Measurements from ENCODE around the gene AP2M1.

DNA sequence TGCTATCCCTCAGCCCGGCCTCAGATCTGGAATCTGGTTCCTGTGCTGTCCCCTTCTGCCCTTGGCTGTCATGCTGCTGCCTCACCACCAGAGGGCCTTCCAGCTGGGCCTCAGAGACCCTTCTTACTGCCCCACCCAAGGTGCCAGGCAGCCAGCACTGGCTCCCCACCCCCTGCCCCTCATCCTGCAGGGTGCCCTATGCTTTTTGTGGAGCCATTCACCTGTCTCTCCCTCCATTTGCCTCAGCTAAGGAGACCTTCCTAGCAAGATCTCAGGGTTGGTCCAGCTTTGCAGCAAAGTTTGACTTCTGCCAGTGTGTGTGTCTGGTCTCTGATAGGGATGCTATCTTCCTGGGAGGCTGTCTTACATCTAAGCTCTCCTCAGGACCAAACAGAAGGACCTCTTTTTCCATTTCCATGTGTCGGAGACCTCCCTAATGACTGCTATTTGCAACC lies 52.9 kb downstream of the AP2M1 start:
- TF ChIP-seq POLR2A (IDR thresholded peaks at IDR 0.05; ENCODE audit: low read depth, low read length), result no peak
- no peak for TF ChIP-seq CREB1 (IDR thresholded peaks at IDR 0.05; ENCODE audit: low read depth)
- no peak for TF ChIP-seq CEBPB (IDR thresholded peaks at IDR 0.05; ENCODE audit: borderline replicate concordance in 1 of 2, low read depth in 2 of 2, low read length in 2 of 2)
- no peak for TF ChIP-seq NR2C2 (IDR thresholded peaks at IDR 0.05; ENCODE audit: borderline replicate concordance, control insufficient read depth, insufficient read length, low read depth)
- TF ChIP-seq SMAD1 (IDR thresholded peaks at IDR 0.05; ENCODE audit: low read depth, partially characterized antibody), result no peak
- TF ChIP-seq, protein P1, sequence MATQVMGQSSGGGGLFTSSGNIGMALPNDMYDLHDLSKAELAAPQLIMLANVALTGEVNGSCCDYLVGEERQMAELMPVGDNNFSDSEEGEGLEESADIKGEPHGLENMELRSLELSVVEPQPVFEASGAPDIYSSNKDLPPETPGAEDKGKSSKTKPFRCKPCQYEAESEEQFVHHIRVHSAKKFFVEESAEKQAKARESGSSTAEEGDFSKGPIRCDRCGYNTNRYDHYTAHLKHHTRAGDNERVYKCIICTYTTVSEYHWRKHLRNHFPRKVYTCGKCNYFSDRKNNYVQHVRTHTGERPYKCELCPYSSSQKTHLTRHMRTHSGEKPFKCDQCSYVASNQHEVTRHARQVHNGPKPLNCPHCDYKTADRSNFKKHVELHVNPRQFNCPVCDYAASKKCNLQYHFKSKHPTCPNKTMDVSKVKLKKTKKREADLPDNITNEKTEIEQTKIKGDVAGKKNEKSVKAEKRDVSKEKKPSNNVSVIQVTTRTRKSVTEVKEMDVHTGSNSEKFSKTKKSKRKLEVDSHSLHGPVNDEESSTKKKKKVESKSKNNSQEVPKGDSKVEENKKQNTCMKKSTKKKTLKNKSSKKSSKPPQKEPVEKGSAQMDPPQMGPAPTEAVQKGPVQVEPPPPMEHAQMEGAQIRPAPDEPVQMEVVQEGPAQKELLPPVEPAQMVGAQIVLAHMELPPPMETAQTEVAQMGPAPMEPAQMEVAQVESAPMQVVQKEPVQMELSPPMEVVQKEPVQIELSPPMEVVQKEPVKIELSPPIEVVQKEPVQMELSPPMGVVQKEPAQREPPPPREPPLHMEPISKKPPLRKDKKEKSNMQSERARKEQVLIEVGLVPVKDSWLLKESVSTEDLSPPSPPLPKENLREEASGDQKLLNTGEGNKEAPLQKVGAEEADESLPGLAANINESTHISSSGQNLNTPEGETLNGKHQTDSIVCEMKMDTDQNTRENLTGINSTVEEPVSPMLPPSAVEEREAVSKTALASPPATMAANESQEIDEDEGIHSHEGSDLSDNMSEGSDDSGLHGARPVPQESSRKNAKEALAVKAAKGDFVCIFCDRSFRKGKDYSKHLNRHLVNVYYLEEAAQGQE (IDR thresholded peaks at IDR 0.05; ENCODE audit: low read depth, low read length), result no peak
- TF ChIP-seq, protein P2, sequence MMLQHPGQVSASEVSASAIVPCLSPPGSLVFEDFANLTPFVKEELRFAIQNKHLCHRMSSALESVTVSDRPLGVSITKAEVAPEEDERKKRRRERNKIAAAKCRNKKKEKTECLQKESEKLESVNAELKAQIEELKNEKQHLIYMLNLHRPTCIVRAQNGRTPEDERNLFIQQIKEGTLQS (IDR thresholded peaks at IDR 0.05; ENCODE audit: borderline replicate concordance, extremely low read depth, low read depth, low read length), result no peak
- TF ChIP-seq ZZZ3 (IDR thresholded peaks at IDR 0.05; ENCODE audit: control insufficient read depth, insufficient read length, low read depth), result no peak
- no peak for TF ChIP-seq ZNF274 (IDR thresholded peaks at IDR 0.05; ENCODE audit: insufficient read depth, insufficient read length)
- TF ChIP-seq GABPA (IDR thresholded peaks at IDR 0.05; ENCODE audit: low read depth), result no peak
- TF ChIP-seq, protein P3, sequence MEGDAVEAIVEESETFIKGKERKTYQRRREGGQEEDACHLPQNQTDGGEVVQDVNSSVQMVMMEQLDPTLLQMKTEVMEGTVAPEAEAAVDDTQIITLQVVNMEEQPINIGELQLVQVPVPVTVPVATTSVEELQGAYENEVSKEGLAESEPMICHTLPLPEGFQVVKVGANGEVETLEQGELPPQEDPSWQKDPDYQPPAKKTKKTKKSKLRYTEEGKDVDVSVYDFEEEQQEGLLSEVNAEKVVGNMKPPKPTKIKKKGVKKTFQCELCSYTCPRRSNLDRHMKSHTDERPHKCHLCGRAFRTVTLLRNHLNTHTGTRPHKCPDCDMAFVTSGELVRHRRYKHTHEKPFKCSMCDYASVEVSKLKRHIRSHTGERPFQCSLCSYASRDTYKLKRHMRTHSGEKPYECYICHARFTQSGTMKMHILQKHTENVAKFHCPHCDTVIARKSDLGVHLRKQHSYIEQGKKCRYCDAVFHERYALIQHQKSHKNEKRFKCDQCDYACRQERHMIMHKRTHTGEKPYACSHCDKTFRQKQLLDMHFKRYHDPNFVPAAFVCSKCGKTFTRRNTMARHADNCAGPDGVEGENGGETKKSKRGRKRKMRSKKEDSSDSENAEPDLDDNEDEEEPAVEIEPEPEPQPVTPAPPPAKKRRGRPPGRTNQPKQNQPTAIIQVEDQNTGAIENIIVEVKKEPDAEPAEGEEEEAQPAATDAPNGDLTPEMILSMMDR (IDR thresholded peaks at IDR 0.05 in 2 of 3, conservative IDR thresholded peaks at IDR 0.05 in 1 of 3; ENCODE audit: control insufficient read depth in 2 of 3, extremely low read depth in 1 of 3, insufficient read depth in 1 of 3, low read depth in 3 of 3, low read length in 3 of 3), result peak; percentile 72 to 98 (median 74)
- TF ChIP-seq EP300 (IDR thresholded peaks at IDR 0.05; ENCODE audit: borderline replicate concordance in 1 of 2, control insufficient read depth in 1 of 2, low read depth in 2 of 2, low read length in 2 of 2), result no peak
- TF ChIP-seq JUNB (IDR thresholded peaks at IDR 0.05), result no peak

All from GM12878 (cell line).